Common myeloid progenitor, CD34-positive (primary cell): ENCODE results near the gene PRR20G.

ENCODE experiments used
- CTCF ChIA-PET: fragments of 350-600 bp; sonication (Branson Sonifier 250); formaldehyde crosslinking; loops from one replicate; lab custom pipeline; 2021; ENCODE audit warnings: antibody characterized with exemption; lab: Charles Lee
- POLR2A ChIA-PET: fragments of 350-600 bp; sonication (Branson Sonifier 250); formaldehyde crosslinking; loops from one replicate; lab custom pipeline; 2021; ENCODE audit warnings: antibody characterized with exemption; lab: Charles Lee
- DNase-seq, 3 donors: peaks; one replicate each; pipeline versions ENCODE4 v3.0.0 to v3.0.0-alpha.2; 2013
- H3K27ac ChIP-seq, 2 experiments: 1 replicate in 1 of 2; 2 replicates in 1 of 2; pipeline ENCODE4 v1.7.0; 2013; ENCODE audit warnings: inconsistent platforms in 2 of 2, low read length in 2 of 2, mild to moderate bottlenecking in 2 of 2, low read depth in 1 of 2, moderate library complexity in 1 of 2; ENCODE audit not compliant: severe bottlenecking in 2 of 2, insufficient read depth in 1 of 2, poor library complexity in 1 of 2
- H3K27me3 ChIP-seq, 5 experiments: replicated peaks in 2 of 5; 1 replicate in 3 of 5; 2 replicates in 2 of 5; pipeline versions ENCODE4 v1.6.1 to v1.7.0; 2013; ENCODE audit warnings: low read length in 4 of 5, mild to moderate bottlenecking in 2 of 5, moderate library complexity in 2 of 5, inconsistent platforms in 1 of 5; ENCODE audit not compliant: insufficient read depth in 5 of 5, control insufficient read depth in 4 of 5
- H3K36me3 ChIP-seq, 4 experiments: 1 replicate in 2 of 4; 2 replicates in 2 of 4; pipeline versions ENCODE4 v1.6.1 to v1.7.0; 2013; ENCODE audit warnings: low read length in 3 of 4, control low read depth in 1 of 4, mild to moderate bottlenecking in 1 of 4; ENCODE audit not compliant: control insufficient read depth in 4 of 4, insufficient read depth in 4 of 4
- H3K4me1 ChIP-seq, 4 experiments: 1 replicate in 3 of 4; 2 replicates in 1 of 4; pipeline versions ENCODE4 v1.6.1 to v1.7.1; 2013; ENCODE audit warnings: low read length in 3 of 4, mild to moderate bottlenecking in 3 of 4, control low read depth in 1 of 4, inconsistent platforms in 1 of 4, moderate library complexity in 1 of 4; ENCODE audit not compliant: control insufficient read depth in 4 of 4, insufficient read depth in 4 of 4; ENCODE audit errors: control extremely low read depth in 1 of 4
- H3K4me3 ChIP-seq, 7 experiments: 1 replicate in 4 of 7; 2 replicates in 3 of 7; pipeline versions ENCODE4 v1.5.1 to v1.7.0; 2013; ENCODE audit warnings: mild to moderate bottlenecking in 7 of 7, low read length in 6 of 7, moderate library complexity in 6 of 7, inconsistent platforms in 2 of 7, low read depth in 2 of 7, control low read depth in 1 of 7; ENCODE audit not compliant: insufficient read depth in 4 of 7, control insufficient read depth in 1 of 7; ENCODE audit errors: extremely low read depth in 1 of 7
- H3K9me3 ChIP-seq, 5 experiments: 1 replicate in 4 of 5; 2 replicates in 1 of 5; pipeline versions ENCODE4 v1.6.1 to v1.7.1; 2013; ENCODE audit warnings: low read length in 4 of 5, mild to moderate bottlenecking in 2 of 5, inconsistent platforms in 1 of 5, low read depth in 1 of 5, moderate library complexity in 1 of 5; ENCODE audit not compliant: control insufficient read depth in 4 of 5, insufficient read depth in 2 of 5; ENCODE audit errors: control extremely low read depth in 1 of 5
- WGBS: methylation state at CpG from one replicate; pipeline ENCODE4 v1.1.5; 2013; ENCODE audit not compliant: insufficient coverage; 5-methylcytosine and 5-hydroxymethylcytosine counted together

Gene PRR20G

GRCh38 chr3:127254730-127255129, 33.1 kb downstream of the PRR20G start:
- H3K4me1 ChIP-seq: no peaks in the 10 kb centered on the region
- peaks cover 0 to 13% (median 6%) of the 10 kb centered on the region in 5 experiments for H3K27me3 ChIP-seq
- peaks cover 0 to 3% (median 2%) of the 10 kb centered on the region in 5 experiments for H3K9me3 ChIP-seq
- no peaks in the 10 kb centered on the region for H3K36me3 ChIP-seq
- peak in 1 of 3 donors; percentile 3 for DNase-seq
- CTCF ChIA-PET: no interaction called here
- POLR2A ChIA-PET: no interaction called here
- 97% methylated on average over 9 of the region's 9 CpGs for WGBS
- no peak overlapping the region for H3K4me3 ChIP-seq
- H3K27ac ChIP-seq: no peak overlapping the region

DNA sequence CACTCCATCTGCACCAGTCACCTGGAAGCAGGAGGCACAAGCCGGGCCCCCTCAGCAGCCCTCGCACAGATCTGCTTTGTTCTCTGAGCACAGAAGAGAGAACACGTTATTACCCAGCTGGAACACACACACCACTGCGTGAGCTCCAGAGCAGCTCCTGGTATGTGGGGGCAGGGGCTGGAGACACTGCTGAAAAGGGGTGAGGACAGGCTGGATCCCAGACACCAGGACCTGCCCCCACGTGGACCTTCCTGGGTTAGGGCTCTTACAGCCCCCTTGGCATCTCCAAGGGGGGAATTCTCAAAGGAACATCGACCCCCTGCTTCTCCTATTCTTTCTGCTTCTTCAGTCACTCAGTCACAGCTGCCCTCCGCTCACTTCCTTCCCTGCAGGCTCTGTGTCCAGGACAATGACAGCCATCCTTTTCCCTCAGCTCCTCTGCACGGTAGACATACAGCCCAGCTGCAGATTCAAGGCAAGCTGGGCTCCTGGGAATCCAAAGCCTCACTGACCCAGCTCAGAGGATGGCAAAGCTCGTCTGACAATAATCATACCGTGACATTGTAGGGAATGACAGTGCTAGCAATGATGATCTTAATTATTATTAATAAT, 33.7 kb downstream of the PRR20G start:
- ChIA-PET POLR2A (no interaction called here), CTCF (no interaction called here)
- Histone ChIP-seq H3K36me3 (no peaks in the 10 kb centered on the region), H3K4me1 (no peaks in the 10 kb centered on the region), H3K27me3 (peaks cover 0 to 13% (median 6%) of the 10 kb centered on the region in 5 experiments), H3K27ac (no peak overlapping the region), H3K4me3 (no peak overlapping the region), H3K9me3 (peaks cover 0 to 5% (median 2%) of the 10 kb centered on the region in 5 experiments)
- no peak for DNase-seq
- WGBS: 81% methylated on average over 7 of the region's 10 CpGs

DNA sequence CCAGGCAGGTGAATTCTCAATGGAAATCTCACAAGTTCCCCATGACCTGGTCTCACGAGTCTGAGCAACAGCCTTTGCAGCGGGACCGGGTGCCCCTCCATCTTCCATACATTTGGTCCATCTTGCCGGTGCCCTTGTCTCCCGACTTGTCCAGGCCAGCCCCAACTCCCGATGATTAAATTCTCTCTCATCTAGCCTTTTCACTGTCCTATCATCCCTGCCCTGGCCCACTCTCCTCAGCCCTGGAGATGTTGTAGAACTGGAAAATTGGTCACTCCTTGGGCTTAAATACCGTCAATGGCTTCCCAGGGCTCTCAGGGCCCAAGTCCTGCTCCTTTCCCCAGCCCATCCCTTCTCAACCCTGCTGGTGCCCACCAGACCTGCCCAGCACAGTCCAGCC, 34.4 kb downstream of the PRR20G start:
- Histone ChIP-seq H3K27me3 (peaks cover 0 to 13% (median 6%) of the 10 kb centered on the region in 5 experiments), H3K4me3 (no peak overlapping the region), H3K4me1 (no peaks in the 10 kb centered on the region), H3K9me3 (peaks cover 2 to 11% (median 3%) of the 10 kb centered on the region in 5 experiments), H3K27ac (no peak overlapping the region), H3K36me3 (no peaks in the 10 kb centered on the region)
- 100% methylated on average over 7 of the region's 7 CpGs for WGBS
- no peak for DNase-seq
- CTCF ChIA-PET: no interaction called here
- POLR2A ChIA-PET: no interaction called here

DNA sequence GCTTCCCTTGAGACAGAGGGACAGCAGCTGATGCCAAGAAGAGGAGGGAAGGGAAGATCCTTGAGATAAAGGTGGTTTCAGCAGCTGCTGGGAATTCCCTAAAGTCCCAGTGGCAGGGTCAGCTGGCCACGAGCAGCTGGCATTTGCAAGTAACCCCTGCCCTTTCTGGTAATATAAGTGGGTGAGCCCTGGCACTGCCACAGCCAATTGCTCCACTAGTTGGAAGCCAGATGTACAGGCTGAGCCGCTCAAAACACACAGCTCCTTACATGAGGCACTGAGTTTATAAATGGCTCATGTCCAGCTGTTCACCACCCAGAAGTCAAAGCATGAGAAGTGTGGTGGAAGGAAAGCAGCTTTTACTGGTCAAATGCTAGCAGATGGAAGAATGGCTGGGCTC, 35.4 kb downstream of the PRR20G start:
- no peak overlapping the region for H3K27ac ChIP-seq
- ChIA-PET CTCF (no interaction called here), POLR2A (no interaction called here)
- H3K9me3 ChIP-seq: peaks cover 2 to 22% (median 8%) of the 10 kb centered on the region in 5 experiments
- H3K4me1 ChIP-seq: no peaks in the 10 kb centered on the region
- WGBS: 80% methylated on average over 1 of the region's 2 CpGs
- peaks cover 0 to 13% (median 4%) of the 10 kb centered on the region in 5 experiments for H3K27me3 ChIP-seq
- no peak for DNase-seq
- H3K36me3 ChIP-seq: no peaks in the 10 kb centered on the region
- no peak overlapping the region for H3K4me3 ChIP-seq

- DNase-seq: no peak
- Histone ChIP-seq H3K4me1 (no peaks in the 10 kb centered on the region), H3K27me3 (peaks cover 0 to 13% (median 4%) of the 10 kb centered on the region in 5 experiments), H3K36me3 (no peaks in the 10 kb centered on the region), H3K4me3 (no peak overlapping the region), H3K27ac (no peak overlapping the region), H3K9me3 (peaks cover 4 to 36% (median 15%) of the 10 kb centered on the region in 5 experiments)
- ChIA-PET CTCF (no interaction called here), POLR2A (no interaction called here)
- WGBS: 57% methylated on average over 1 of the region's 1 CpG
Observed at GRCh38 chr3:127250032-127250431, 37.8 kb downstream of the PRR20G start.

- H3K27ac ChIP-seq: no peak overlapping the region
- H3K36me3 ChIP-seq: no peaks in the 10 kb centered on the region
- no CpG with 5 or more reads among the region's 1 CpG for WGBS
- DNase-seq: no peak
- no peaks in the 10 kb centered on the region for H3K4me1 ChIP-seq
- ChIA-PET POLR2A (no interaction called here), CTCF (no interaction called here)
- H3K4me3 ChIP-seq: no peak overlapping the region
- peaks cover 0 to 8% (median 0%) of the 10 kb centered on the region in 5 experiments for H3K27me3 ChIP-seq
- H3K9me3 ChIP-seq: peaks cover 7 to 50% (median 17%) of the 10 kb centered on the region in 5 experiments
Observed at GRCh38 chr3:127247292-127247691, 40.6 kb downstream of the PRR20G start.

GRCh38 chr3:127238602-127239001, 49.2 kb downstream of the PRR20G start:
- no peaks in the 10 kb centered on the region for H3K4me1 ChIP-seq
- H3K4me3 ChIP-seq: no peak overlapping the region
- no peak for DNase-seq
- peaks cover 0 to 19% (median 4%) of the 10 kb centered on the region in 5 experiments for H3K9me3 ChIP-seq
- H3K27me3 ChIP-seq: peaks cover 0 to 11% (median 0%) of the 10 kb centered on the region in 5 experiments
- ChIA-PET POLR2A (no interaction called here), CTCF (no interaction called here)
- WGBS: no CpG with 5 or more reads among the region's 2 CpGs
- H3K36me3 ChIP-seq: no peaks in the 10 kb centered on the region
- H3K27ac ChIP-seq: no peak overlapping the region
